A673 (cell line): ENCODE results near the gene CMTM4. TPM values are rescaled to one million over a fixed set of nuclear protein-coding genes. Genes with fewer than 3 reads are reported as not detected.

Source experiments
- BruUV-seq: library from RNA; stranded (reverse); fragments of 400-500 nt; replicated peaks from 2 replicates; lab custom pipeline; 2021; lab: Mats Ljungman, UMichigan
- CTCF ChIA-PET: fragments of 300-600 bp; sonication (Branson Sonifier 250); formaldehyde crosslinking; loops from one replicate; lab custom pipeline; 2022; ENCODE audit warnings: antibody characterized with exemption; lab: Charles Lee
- POLR2A ChIA-PET: fragments of 300-600 bp; sonication (Branson Sonifier 250); formaldehyde crosslinking; loops from one replicate; lab custom pipeline; 2022; ENCODE audit warnings: antibody characterized with exemption; ENCODE audit not compliant: low non-redundant PET; lab: Charles Lee
- DNase-seq: peaks from one replicate; pipeline ENCODE4 v3.0.0-alpha.2; 2015; ENCODE audit warnings: low spot score
- H3K27ac ChIP-seq: fragments of 200-600 bp; sonication (generic); 2 replicates; pipeline ENCODE4 v1.5.1; 2016; ENCODE audit warnings: mixed run types, low read depth, mild to moderate bottlenecking, mixed read lengths, antibody characterized with exemption, low read length; ENCODE audit not compliant: poor library complexity, severe bottlenecking
- H3K27me3 ChIP-seq: fragments of 200-600 bp; sonication (generic); replicated peaks from 2 replicates; pipeline ENCODE4 v1.6.1; 2017; ENCODE audit warnings: mixed run types, low read depth, mild to moderate bottlenecking, mixed read lengths, antibody characterized with exemption, low read length; ENCODE audit not compliant: insufficient read depth, poor library complexity
- H3K36me3 ChIP-seq: fragments of 200-600 bp; sonication (generic); 2 replicates; pipeline ENCODE4 v1.6.1; 2016; ENCODE audit warnings: mixed run types, mild to moderate bottlenecking, mixed read lengths, antibody characterized with exemption, low read length; ENCODE audit not compliant: insufficient read depth, poor library complexity, severe bottlenecking
- H3K4me1 ChIP-seq: fragments of 200-600 bp; sonication (generic); 2 replicates; pipeline ENCODE4 v1.6.1; 2017; ENCODE audit warnings: mixed run types, mild to moderate bottlenecking, mixed read lengths, antibody characterized with exemption, low read length; ENCODE audit not compliant: insufficient read depth, poor library complexity, severe bottlenecking
- H3K4me3 ChIP-seq: fragments of 200-600 bp; sonication (generic); 2 replicates; pipeline ENCODE4 v1.5.1; 2016; ENCODE audit warnings: low read depth, mixed run types, mild to moderate bottlenecking, mixed read lengths, low read length; ENCODE audit not compliant: poor library complexity, severe bottlenecking
- H3K9me3 ChIP-seq: fragments of 200-600 bp; sonication (generic); 2 replicates; pipeline ENCODE4 v1.6.1; 2016; ENCODE audit warnings: mixed run types, low read depth, mild to moderate bottlenecking, mixed read lengths, antibody characterized with exemption, low read length; ENCODE audit not compliant: poor library complexity, severe bottlenecking
- CTCF ChIP-seq: fragments of 300-800, 200-600 bp; sonication (generic); conservative IDR thresholded peaks from 2 replicates; pipeline ENCODE4 v1.5.1; 2017; ENCODE audit warnings: low read depth, mild to moderate bottlenecking, antibody characterized with exemption, low read length, moderate library complexity, mixed read lengths
- EZH2 ChIP-seq: fragments of 200-600 bp; sonication (generic); IDR thresholded peaks from 2 replicates; pipeline ENCODE4 v1.6.1; 2017; ENCODE audit warnings: borderline replicate concordance, low read depth, mild to moderate bottlenecking, mixed read lengths, antibody characterized with exemption, low read length; ENCODE audit not compliant: poor library complexity, severe bottlenecking
- intact Hi-C: fragments of 100-400 bp; cut with micrococcal nuclease; formaldehyde crosslinking; loops from one replicate; pipeline ENCODE4 v1.10.0; 2022; ENCODE audit not compliant: unreplicated experiment
- total RNA-seq: library from RNA; stranded (reverse); gene quantifications from 2 replicates; pipeline ENCODE4 v1.2.3, GENCODE V29; 2021

The CMTM4 gene
- total RNA-seq, 1 experiment from 2014 or later, result 30.3 TPM

- BruUV-seq, result no TSS peak
- H3K36me3 ChIP-seq, result no peaks in the 10 kb centered on the region
- POLR2A ChIA-PET, result no interaction called here
- intact Hi-C loops, result no loop called here
- H3K4me3 ChIP-seq, result no peak overlapping the region
- H3K4me1 ChIP-seq, result no peaks in the 10 kb centered on the region
- H3K27ac ChIP-seq, result no peak overlapping the region
- no peak for TF ChIP-seq CTCF
- no peak for TF ChIP-seq EZH2
- H3K27me3 ChIP-seq, result no peaks in the 10 kb centered on the region
- no peak for DNase-seq
- H3K9me3 ChIP-seq, result no peaks in the 10 kb centered on the region
- CTCF ChIA-PET, result no interaction called here
These were observed 105.5 kb downstream of the CMTM4 start for GRCh38 chr16:66591018-66591417.

- TF ChIP-seq EZH2 (no peak), CTCF (no peak)
- Histone ChIP-seq H3K4me3 (no peak overlapping the region), H3K36me3 (no peaks in the 10 kb centered on the region), H3K4me1 (no peaks in the 10 kb centered on the region), H3K9me3 (no peaks in the 10 kb centered on the region), H3K27me3 (no peaks in the 10 kb centered on the region), H3K27ac (no peak overlapping the region)
- no peak for DNase-seq
- no TSS peak for BruUV-seq
- intact Hi-C loops, result no loop called here
- CTCF ChIA-PET, result no interaction called here
- POLR2A ChIA-PET, result no interaction called here
These were observed 106.2 kb downstream of the CMTM4 start for GRCh38 chr16:66590322-66590721.

- TF ChIP-seq CTCF (peak; percentile 56), EZH2 (no peak)
- Histone ChIP-seq H3K9me3 (no peaks in the 10 kb centered on the region), H3K4me3 (no peak overlapping the region), H3K36me3 (no peaks in the 10 kb centered on the region), H3K27ac (no peak overlapping the region), H3K4me1 (no peaks in the 10 kb centered on the region), H3K27me3 (no peaks in the 10 kb centered on the region)
- intact Hi-C loops, result no loop called here
- ChIA-PET POLR2A (interaction anchor here (0.6 kb wide), 1 partner anchor 245 kb away, joined by 6 read pairs; no protein-coding TSS in a partner anchor), CTCF (interaction anchor here (1.0 kb wide), 1 partner anchor 189 kb away, joined by 4 read pairs; no protein-coding TSS in a partner anchor)
- peak; percentile 35 for DNase-seq
- BruUV-seq, result no TSS peak
These were observed 107.4 kb downstream of the CMTM4 start for GRCh38 chr16:66588981-66589713.
